ENCODE results near the gene DSN1. TPM values are rescaled to one million over a fixed set of nuclear protein-coding genes. Genes with fewer than 3 reads are reported as not detected.
"Not testable (repeated sequence)": the region's sequence is repeated elsewhere in the genome, so short reads cannot be mapped to it uniquely, and the experiment has no call there.

The DSN1 gene
- total RNA-seq, 1 donor = 16.8 TPM

DNA sequence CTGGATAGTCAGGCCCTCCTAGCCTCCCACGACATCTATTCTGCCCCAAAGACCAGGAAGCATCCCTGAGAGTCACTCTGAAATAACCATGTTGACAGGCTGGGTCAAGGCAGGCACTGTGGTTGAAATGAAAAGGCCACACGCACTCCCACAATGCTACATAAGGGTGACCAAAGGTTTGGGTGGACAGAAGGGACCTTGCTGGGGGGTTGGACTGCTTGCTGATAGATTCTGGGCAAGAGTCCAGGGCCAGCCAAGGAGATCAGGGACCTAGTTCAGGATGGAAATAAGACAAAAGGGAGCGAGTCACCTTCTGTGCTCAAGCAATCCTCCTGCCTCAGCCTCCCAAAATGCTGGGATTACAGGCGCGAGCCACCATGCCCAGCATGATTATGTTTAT lies 32.5 kb upstream of the DSN1 start:
- no peak overlapping the region for H3K4me3 ChIP-seq (ENCODE audit: low read depth, low read length)
- no peak for TF ChIP-seq CTCF (IDR thresholded peaks at IDR 0.05; ENCODE audit: insufficient read depth, low read depth, low read length)
- DNase-seq (ENCODE audit: low read depth) = no peak

DNA sequence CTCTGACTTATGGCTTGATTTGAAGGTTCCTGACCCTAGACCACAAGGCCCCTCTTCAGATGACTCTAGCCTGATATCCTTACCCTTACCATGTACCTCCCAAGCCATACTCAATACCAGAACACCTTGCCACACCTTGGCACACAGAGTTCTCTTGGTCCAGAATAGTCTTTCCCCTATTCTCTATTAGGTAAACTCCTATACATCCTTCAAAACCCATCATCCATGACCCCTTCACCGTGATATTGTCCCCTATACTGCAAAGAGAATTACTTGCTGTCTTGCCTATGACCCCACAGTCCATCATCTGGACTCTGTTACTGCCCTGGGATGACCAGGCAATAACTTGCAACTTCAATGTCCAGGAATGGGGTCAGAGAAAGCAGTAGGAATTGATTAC lies 31.8 kb upstream of the DSN1 start:
- no peak for TF ChIP-seq CTCF (IDR thresholded peaks at IDR 0.05; ENCODE audit: insufficient read depth, low read depth, low read length)

GRCh38 chr20:36804425-36804824 lies 30.9 kb upstream of the DSN1 start:
- DNase-seq (ENCODE audit: low read depth) = no peak
- TF ChIP-seq CTCF (IDR thresholded peaks at IDR 0.05; ENCODE audit: insufficient read depth, low read depth, low read length) = no peak
- no peak overlapping the region for H3K4me3 ChIP-seq (ENCODE audit: low read depth, low read length)

More for the DNA sequence above, 31.8 kb upstream of the DSN1 start:
- no peak overlapping the region for H3K4me3 ChIP-seq (ENCODE audit: low read depth, low read length)
- no peak for DNase-seq (ENCODE audit: low read depth)

DNA sequence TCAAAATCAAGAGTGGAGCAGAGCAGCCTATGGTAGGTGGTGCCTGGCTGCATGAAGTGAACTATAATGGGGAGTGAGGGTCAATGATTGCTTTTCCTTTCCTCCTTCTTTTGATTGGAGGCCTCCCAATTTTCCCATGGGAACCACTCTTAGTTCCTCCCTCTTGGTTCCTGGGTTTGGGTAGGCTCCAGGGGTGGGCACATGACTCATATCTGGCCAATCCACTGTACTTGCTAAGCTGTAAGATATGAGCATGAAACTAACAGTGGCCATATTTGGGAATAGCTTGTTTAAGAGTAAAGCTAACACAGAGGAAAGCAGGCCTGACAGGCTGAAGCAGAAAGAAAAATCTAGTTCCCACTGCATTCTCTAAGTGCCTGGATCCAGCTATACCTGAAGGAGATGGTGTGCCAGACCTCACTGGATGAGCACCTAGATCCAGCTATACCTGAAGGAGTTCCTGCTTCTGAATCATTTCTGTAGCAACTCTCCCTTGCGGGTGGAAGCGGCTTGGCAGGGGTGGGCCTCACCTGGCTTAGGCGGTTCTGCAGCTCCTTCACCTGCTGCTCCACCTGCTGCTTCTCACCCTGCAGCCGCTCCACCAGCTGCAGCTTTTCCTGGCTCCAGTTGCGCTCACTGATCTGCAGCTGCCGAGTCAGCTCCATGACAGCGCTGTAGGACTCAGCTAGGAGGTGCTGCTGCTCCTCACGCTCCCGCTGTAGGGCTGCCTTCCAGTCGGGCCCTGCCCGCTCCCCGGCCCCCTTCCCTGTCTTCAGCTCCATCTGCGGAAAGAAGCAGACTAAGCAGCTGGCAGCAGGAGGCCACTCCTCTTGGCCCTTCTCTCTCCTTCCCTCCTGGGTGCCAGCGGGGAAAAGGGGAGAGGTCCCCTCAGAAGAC lies 29.0 kb upstream of the DSN1 start:
- DNase-seq (ENCODE audit: low read depth) = peak; percentile 24
- no peak for TF ChIP-seq CTCF (IDR thresholded peaks at IDR 0.05; ENCODE audit: insufficient read depth, low read depth, low read length)
- no peak overlapping the region for H3K4me3 ChIP-seq (ENCODE audit: low read depth, low read length)

DNA sequence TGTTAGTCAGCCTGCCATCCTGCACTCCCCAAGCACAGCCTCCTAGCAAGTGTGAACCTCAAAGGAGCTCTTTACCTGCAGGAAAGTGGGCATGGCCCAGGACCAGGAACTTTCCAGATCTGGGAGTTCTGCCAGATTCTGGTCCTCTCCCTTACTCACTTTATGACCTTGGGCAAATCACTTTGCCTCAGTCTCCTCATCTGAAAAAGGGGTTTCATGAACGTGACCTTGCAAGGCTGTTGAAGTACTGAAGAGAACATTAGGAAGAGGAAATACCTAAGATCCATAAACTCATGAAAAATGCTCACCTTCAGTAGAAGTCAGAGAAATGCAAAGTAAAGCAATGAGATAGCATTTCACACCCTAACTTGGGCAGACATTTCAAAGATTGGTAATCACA lies 26.8 kb upstream of the DSN1 start:
- DNase-seq (ENCODE audit: low read depth) = no peak
- TF ChIP-seq CTCF (IDR thresholded peaks at IDR 0.05; ENCODE audit: insufficient read depth, low read depth, low read length) = no peak
- no peak overlapping the region for H3K4me3 ChIP-seq (ENCODE audit: low read depth, low read length)

DNA sequence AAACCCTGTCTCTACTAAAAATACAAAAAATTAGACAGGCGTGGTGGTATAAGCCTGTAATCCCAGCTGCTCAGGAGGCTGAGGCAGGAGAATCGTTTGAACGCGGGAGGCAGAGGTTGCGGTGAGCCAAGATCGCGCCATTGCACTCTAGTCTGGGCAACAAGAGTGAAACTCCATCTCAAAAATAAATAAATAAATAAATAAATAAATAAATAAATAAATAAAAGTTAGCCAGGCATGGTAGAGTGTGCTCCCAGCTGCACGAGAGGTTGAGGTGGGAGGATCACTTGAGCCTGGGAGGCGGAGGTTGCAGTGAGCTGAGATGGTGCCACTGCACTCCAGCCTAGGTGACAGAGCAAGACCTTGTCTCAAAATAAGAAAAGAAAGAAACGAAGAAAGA lies 25.8 kb upstream of the DSN1 start:
- not testable (repeated sequence) for DNase-seq (ENCODE audit: low read depth); H3K4me3 ChIP-seq (ENCODE audit: low read depth, low read length)

- no peak for DNase-seq (ENCODE audit: low read depth)
- no peak for TF ChIP-seq CTCF (IDR thresholded peaks at IDR 0.05; ENCODE audit: insufficient read depth, low read depth, low read length)
Measured at GRCh38 chr20:36796875-36797274, 23.3 kb upstream of the DSN1 start.

More at GRCh38 chr20:36796875-36797274, 23.3 kb upstream of the DSN1 start:
- H3K4me3 ChIP-seq (ENCODE audit: low read depth, low read length) = no peak overlapping the region

All from fibroblast of villous mesenchyme (primary cell).